Measurements from ENCODE around the gene RASA4B. TPM values are rescaled to one million over a fixed set of nuclear protein-coding genes. Genes with fewer than 3 reads are reported as not detected.
A peak's percentile ranks its signal among the peaks of the same experiment; 100 is the strongest.

RASA4B gene
- total and polyA plus RNA-seq, 9 of the 15 experiments (the other 6 are each of a cell fraction or from before 2014, with no cell fraction given), result 0.01 to 2.9 (median 1.5) TPM; not detected in 1

- Histone ChIP-seq H3K9me3 (replicated peaks; ENCODE audit: control insufficient read depth, insufficient read depth, low read depth, low read length) (no peaks in the 10 kb centered on the region), H3K9me1 (ENCODE audit: control insufficient read depth, insufficient read depth, low read length) (no peaks in the 10 kb centered on the region), H3K27ac (ENCODE audit: extremely low read depth, low read depth, low read length) (no peak overlapping the region; the same call in 2 of the 3 replicates), H3K36me3 (ENCODE audit: control insufficient read depth, insufficient read depth, low read length) (peaks cover 61% of the 10 kb centered on the region; the same call in 2 of the 3 replicates), H3K4me1 (replicated peaks in 1 of 2; ENCODE audit: control insufficient read depth in 2 of 2, insufficient read depth in 2 of 2, low read length in 2 of 2) (peaks cover 0 to 46% of the 10 kb centered on the region in 2 experiments; a peak in 3 of 5 replicates), H3K4me3 (no peak overlapping the region), H4K20me1 (replicated peaks; ENCODE audit: control insufficient read depth, insufficient read depth, low read length) (peaks cover 3% of the 10 kb centered on the region; the same call in 1 of the 2 replicates), H3K79me2 (ENCODE audit: control insufficient read depth, insufficient read depth, low read length) (no peaks in the 10 kb centered on the region), H2AFZ (ENCODE audit: low read depth, low read length) (no peak overlapping the region), H3K27me3 (ENCODE audit: control insufficient read depth in 2 of 2, insufficient read depth in 2 of 2, low read length in 2 of 2) (no peaks in the 10 kb centered on the region), H3K4me2 (ENCODE audit: insufficient read depth, low read length) (no peak overlapping the region), H3K9ac (ENCODE audit: insufficient read depth in 1 of 2, low read depth in 2 of 2, low read length in 2 of 2) (peak overlapping the region in 1 of 2 experiments; percentile 79; a peak in 2 of 4 replicates)
- peak in 3 of 4 experiments; percentile 47 to 67 (median 50) for DNase-seq (ENCODE audit: extremely low read depth in 1 of 4, low spot score in 3 of 4)
- in situ Hi-C loops (cut with MboI), result loop anchor here (25.0 kb wide), 2 partner anchors 90 to 190 kb away; partner anchors contain the start of genes POLR2J2, POLR2J3, SPDYE2 and SPDYE2B
- BruUV-seq (replicated peaks), result no TSS peak
- ChIA-PET CTCF (ENCODE audit: low intra/inter-chr PET ratio) (no interaction called here), POLR2A (interaction anchor here (0.6 to 1.6 kb wide), 3 partner anchors 8 to 173 kb away, joined by 3 to 4 read pairs (median 3); partner anchors contain the start of gene ALKBH4)
- ATAC-seq, result peak; percentile 65
- no peak for FAIRE-seq
- 60% methylated on average over 31 of the region's 31 CpGs for WGBS (ENCODE audit: insufficient coverage, low coverage, missing lambda C conversion rate)
- intact Hi-C loops (cut with micrococcal nuclease), result no loop called here
- TF ChIP-seq PHF21A (IDR thresholded peaks at IDR 0.05; ENCODE audit: borderline replicate concordance, low read depth) (no peak), XRCC5 (IDR thresholded peaks at IDR 0.05; ENCODE audit: low read depth, low read length) (no peak), CAMTA2 (CRISPR knock-in tag; conservative IDR thresholded peaks at IDR 0.05) (no peak), ZBTB17 (CRISPR knock-in tag; IDR thresholded peaks at IDR 0.05) (0 out of 2 replicates have a peak, but pooled peaks have one; percentile 32), SMARCE1 (IDR thresholded peaks at IDR 0.05) (no peak), C11orf30 (IDR thresholded peaks at IDR 0.05; ENCODE audit: low read depth) (no peak), HMGN3 (IDR thresholded peaks at IDR 0.05; ENCODE audit: borderline replicate concordance, extremely low read depth, insufficient read length, low read depth, low read length) (peak; percentile 38), ATF1 (CRISPR knock-in tag; IDR thresholded peaks at IDR 0.05) (no peak), ATF1 (tag; IDR thresholded peaks at IDR 0.05) (peak; percentile 37; the same call in 1 of the 2 replicates), CBFA2T3 (IDR thresholded peaks at IDR 0.05) (peak; percentile 37), FOXJ3 (CRISPR knock-in tag; IDR thresholded peaks at IDR 0.05) (no peak), ZZZ3 (IDR thresholded peaks at IDR 0.05) (no peak), FIP1L1 (IDR thresholded peaks at IDR 0.05; ENCODE audit: low read depth, low read length, poor library complexity, severe bottlenecking) (peak; percentile 43), ESRRB (CRISPR knock-in tag; IDR thresholded peaks at IDR 0.05; ENCODE audit: borderline replicate concordance) (no peak), CREM (IDR thresholded peaks at IDR 0.05; ENCODE audit: low read depth) (peak; percentile 83), CBX3 (IDR thresholded peaks at IDR 0.05; ENCODE audit: borderline replicate concordance in 1 of 2, low read length in 2 of 2) (peak in 1 of 2 experiments; percentile 15; a peak in 1 of 3 replicates), TAF7 (tag; IDR thresholded peaks at IDR 0.05) (no peak), SNRNP70 (optimal IDR thresholded peaks at IDR 0.05; ENCODE audit: low read depth, low read length) (peak; percentile 54), POLR2G (IDR thresholded peaks at IDR 0.05; ENCODE audit: low read depth, low read length) (peak; percentile 69), MAFG (tag; conservative IDR thresholded peaks at IDR 0.05) (no peak), HNRNPL (IDR thresholded peaks at IDR 0.05; ENCODE audit: low read depth, low read length) (0 out of 2 replicates have a peak, but pooled peaks have one; percentile 72)
Measured at GRCh38 chr7:102472126-102473041, 45.2 kb downstream of the RASA4B start.
